Activated CD8-positive, alpha-beta memory T cell treated with anti-CD3 and anti-CD28 coated beads, Interleukin-2, amount 50 U/mL, for 24 hours (primary cell): Measurements from ENCODE around the gene KRTAP6-1.

Source experiments
- DNase-seq: peaks from one replicate; pipeline ENCODE4 v3.0.0-alpha.2; 2020; ENCODE audit errors: extremely low read depth

Gene KRTAP6-1

DNA sequence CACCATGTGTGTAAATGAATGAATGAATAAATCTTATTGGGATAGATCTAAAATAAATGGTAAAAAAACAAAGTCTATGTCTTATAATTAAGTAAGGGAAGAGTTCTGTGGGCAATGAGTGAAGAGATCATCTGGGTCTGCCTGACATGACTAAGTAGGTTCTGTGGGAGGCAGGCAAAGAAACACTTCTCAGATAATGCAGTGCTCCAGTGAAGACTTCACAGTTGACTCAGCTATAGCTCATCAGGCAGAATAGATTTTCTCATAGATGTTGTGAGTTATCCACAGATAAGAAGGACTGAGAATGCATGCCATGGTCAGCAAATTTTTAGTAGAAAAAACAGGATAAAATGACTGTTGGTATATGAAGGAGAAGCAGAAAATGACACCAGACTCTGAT, 36.0 kb downstream of the KRTAP6-1 start:
- no peak for DNase-seq

GRCh38 chr21:30567617-30568016, 46.1 kb downstream of the KRTAP6-1 start:
- DNase-seq = no peak

DNA sequence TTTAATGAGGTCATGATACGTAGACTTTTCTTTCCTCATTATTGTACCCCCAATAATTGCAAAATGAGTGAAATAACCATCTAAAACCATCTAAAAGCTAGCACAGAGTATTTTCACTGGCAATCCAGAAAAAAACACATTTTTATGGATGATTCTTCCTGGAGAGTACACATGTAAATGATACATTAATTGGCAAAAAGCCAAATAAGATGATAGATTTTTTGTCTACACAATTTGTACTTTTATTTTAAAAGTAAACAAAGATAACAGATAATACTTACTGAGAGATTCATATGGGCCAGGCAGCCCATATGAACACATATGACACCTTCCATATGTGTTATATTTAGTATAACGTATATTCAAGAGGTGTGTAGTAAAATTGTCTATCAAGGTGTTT, 50.1 kb downstream of the KRTAP6-1 start:
- DNase-seq = no peak
